GM18517 (cell line): ENCODE data around the gene RNU1-1.
"Not testable (repeated sequence)": the region's sequence is repeated elsewhere in the genome, so short reads cannot be mapped to it uniquely, and the experiment has no call there.

Experiments
- ATAC-seq: cut with Tn5 transposase; IDR thresholded peaks from one replicate; pipeline ENCODE4 v1.9.1; 2021; ENCODE audit warnings: mild to moderate bottlenecking, moderate library complexity; ENCODE audit not compliant: unreplicated experiment

RNU1-1 gene

GRCh38 chr1:16514107-16515055 lies at the start of gene RNU1-1:
TSS of gene RNU1-1 (minus strand) at chr1:16514285.
- not testable (repeated sequence) for ATAC-seq

GRCh38 chr1:16561035-16561434 lies 47.0 kb upstream of the RNU1-1 start:
- not testable (repeated sequence) for ATAC-seq

GRCh38 chr1:16560498-16560897 lies 46.4 kb upstream of the RNU1-1 start:
- ATAC-seq, result not testable (repeated sequence)

GRCh38 chr1:16559688-16560087 lies 45.6 kb upstream of the RNU1-1 start:
- ATAC-seq, result not testable (repeated sequence)

- ATAC-seq, result not testable (repeated sequence)
Observed at GRCh38 chr1:16557034-16557433, 42.9 kb upstream of the RNU1-1 start.

GRCh38 chr1:16553244-16553643 lies 39.2 kb upstream of the RNU1-1 start:
- ATAC-seq, result not testable (repeated sequence)

- not testable (repeated sequence) for ATAC-seq
Observed at GRCh38 chr1:16550212-16550918, 36.3 kb upstream of the RNU1-1 start.

GRCh38 chr1:16549545-16549944 lies 35.5 kb upstream of the RNU1-1 start:
- not testable (repeated sequence) for ATAC-seq

- ATAC-seq, result not testable (repeated sequence)
Observed at GRCh38 chr1:16547502-16548241, 33.6 kb upstream of the RNU1-1 start.

- not testable (repeated sequence) for ATAC-seq
Observed at GRCh38 chr1:16545682-16546095, 31.6 kb upstream of the RNU1-1 start.

GRCh38 chr1:16540421-16540893 lies 26.4 kb upstream of the RNU1-1 start:
- ATAC-seq, result not testable (repeated sequence)

GRCh38 chr1:16537528-16537927 lies 23.4 kb upstream of the RNU1-1 start:
- not testable (repeated sequence) for ATAC-seq

- ATAC-seq, result not testable (repeated sequence)
Observed at GRCh38 chr1:16536796-16537195, 22.7 kb upstream of the RNU1-1 start.

GRCh38 chr1:16535898-16536297 lies 21.8 kb upstream of the RNU1-1 start:
- not testable (repeated sequence) for ATAC-seq

GRCh38 chr1:16535487-16535886 lies 21.4 kb upstream of the RNU1-1 start:
- ATAC-seq, result not testable (repeated sequence)

- not testable (repeated sequence) for ATAC-seq
Observed at GRCh38 chr1:16534829-16535456, 20.9 kb upstream of the RNU1-1 start.

- not testable (repeated sequence) for ATAC-seq
Observed at GRCh38 chr1:16534239-16534828, 20.2 kb upstream of the RNU1-1 start.

GRCh38 chr1:16532235-16532991 lies 18.3 kb upstream of the RNU1-1 start:
- not testable (repeated sequence) for ATAC-seq

- not testable (repeated sequence) for ATAC-seq
Observed at GRCh38 chr1:16528338-16528737, 14.3 kb upstream of the RNU1-1 start.
